ENCODE data around the gene RMDN3.

Gene RMDN3

DNA sequence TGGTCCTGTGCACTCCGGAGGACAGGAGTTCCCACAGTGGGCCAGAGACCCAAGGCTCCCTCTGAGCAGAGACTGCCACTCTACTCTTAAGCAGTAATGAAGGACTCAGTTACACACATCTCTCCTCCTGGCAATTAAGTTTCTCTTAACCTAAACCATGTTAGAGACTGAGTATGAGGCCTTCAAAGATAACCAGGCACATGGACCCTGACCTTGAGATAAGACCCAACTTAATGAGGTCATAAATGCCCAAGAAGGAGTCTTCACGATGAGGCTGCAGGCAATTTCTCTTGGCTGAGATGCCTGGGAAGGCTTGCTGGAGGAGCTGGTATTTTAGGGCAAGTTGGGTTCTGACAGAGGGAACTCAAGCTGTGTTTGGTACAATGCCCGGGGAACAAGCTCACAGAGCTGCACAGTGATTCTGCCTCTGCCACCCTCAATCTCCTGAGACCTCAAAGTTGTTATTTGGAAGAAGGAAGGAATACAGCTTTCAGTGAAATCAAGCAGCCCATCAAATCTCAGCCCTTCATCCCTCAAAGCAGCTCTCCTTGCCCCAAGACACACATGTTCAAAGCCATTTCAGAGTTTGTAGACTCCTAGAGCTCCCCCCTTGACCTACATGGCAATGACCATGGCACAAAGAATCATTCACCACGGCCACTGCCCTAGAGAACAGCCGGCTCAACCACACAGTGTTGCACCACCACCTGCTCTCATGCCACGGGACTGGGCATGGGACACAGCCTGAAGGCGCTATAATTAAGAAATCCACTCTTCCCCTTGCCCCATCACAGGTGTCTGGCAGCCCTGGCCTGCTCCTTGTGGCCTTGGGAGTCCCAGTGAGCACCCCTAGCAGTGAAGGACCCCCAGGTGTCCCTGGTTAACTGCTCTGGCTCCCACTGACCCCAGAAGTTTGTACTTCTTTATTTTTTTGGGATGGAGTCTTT, 7.1 kb downstream of the RMDN3 start:
- peak; percentile 63 to 82 (median 75) for DNase-seq

DNA sequence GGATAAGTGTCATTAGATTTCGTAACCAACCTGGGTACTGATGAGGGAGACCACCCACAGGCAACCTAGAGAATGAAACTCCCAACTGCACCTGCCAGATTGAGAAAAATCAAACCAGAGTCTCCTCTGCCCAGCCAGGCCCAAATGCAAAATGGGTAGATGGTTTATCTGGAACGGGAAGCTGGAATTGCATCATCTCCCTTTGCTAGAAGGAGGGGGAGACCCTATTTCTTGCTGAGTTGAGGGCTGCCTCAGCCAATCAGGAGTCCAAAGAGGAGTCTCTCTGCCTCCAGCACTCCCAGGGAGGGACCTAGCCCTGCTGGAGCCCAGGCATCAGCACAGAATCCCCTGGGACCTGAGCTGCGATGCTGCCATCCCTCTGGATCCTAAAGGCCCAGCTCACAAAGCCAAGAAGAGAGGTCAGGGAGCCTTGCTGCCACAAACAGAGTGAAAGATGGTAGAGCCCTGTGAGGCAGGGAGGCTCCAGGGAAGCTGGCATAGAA, 8.1 kb downstream of the RMDN3 start:
- peak; percentile 48 to 83 (median 78) for DNase-seq

DNA sequence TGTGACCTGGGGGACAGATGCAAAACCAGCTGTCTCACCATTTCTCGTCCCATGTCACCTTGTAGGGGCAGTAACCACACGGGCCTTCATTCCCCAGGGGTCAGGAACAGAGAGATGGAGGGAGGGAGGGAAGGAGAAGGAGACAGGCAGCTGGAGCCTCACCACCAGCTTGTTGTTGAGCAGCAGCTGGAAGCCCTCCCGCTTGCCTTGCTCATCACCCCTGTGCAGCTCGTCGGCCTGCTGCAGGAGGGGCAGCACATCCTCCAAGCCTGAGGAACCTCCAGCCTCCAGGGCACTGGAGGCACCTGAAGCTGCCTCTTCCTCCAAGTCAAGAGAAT, 10.3 kb downstream of the RMDN3 start:
- DNase-seq = no peak

DNA sequence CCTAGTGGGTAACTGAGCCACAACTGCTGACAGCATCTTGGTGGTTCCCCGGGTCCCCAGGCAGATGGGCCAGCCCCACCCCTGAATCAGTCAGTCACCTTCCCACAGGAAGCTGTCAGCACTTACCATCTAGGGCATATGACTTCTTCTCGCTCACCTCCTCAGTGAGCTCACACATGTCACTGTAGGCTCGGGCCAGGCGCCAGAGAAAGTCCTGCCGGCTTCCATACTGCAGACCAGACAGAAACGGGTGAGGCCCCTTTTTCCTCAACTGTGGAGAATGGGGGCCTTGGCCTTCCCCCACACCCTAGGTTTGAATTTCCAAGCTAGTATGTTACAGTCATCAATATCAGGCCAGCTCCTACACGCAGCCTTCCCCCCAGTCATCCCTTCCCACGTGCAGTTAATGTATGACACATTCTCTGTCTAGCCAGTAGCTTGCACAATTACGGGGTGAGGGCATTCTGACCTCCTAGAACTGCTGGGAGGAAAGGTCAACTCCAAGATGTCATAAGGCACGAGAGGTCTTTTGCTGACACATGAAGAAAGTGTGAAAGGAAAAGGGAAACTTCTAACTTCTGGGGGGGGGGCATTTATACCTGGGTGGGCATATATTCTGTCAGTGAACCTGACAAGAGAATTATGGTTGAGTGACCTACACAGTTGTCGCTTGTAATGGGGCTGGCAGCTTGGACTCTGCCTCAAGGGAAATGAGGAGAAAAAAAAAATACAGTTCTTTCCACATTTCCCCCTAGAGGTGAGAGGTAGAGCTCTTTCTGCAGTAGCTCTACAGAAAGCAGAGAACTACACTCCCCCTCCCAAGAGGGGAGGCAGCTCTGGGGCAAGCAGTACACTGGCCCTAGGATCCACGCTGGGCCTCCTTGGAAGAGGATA, 10.9 kb downstream of the RMDN3 start:
- DNase-seq = peak; percentile 90 to 96 (median 92)

DNA sequence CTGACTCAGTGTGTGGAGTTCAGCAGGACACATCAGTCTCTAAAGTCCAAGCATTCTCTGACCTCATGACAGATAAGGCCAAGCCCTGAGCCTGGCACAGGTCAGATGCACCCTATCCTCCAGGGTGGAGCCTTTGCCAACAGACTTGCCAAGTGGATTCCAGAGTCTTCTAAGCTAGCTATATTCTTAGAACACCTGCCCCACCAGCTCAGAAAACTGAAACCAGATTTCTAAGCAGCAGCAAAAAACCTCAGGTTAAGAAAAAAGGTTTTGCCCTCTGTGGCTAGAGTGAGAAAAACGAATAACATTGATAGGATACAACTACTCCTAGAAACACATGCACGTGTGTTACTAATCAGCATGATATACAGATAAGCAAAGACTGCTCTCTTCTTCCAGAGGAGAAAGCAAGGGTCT, 11.6 kb downstream of the RMDN3 start:
- no peak for DNase-seq

DNA sequence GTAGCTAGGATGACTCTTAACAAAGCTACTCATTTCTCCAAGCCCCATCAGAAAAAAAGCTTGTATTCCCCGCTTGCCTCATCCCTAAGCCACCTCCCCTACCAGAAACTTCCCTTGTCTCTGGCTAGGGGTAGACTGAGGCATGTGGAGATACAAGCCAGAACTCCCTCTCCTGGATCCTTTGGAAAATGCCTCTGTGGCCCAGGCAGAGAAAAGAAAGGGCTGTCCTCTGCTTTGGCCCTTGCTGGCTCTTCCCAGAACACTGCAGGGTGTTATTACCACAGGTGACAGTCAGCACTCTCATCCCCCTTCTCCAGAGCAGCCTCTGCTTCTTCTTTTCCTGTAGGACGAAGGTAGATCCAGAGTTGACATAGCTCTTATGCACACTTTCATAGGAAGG, 15.2 kb downstream of the RMDN3 start:
- DNase-seq = no peak

DNA sequence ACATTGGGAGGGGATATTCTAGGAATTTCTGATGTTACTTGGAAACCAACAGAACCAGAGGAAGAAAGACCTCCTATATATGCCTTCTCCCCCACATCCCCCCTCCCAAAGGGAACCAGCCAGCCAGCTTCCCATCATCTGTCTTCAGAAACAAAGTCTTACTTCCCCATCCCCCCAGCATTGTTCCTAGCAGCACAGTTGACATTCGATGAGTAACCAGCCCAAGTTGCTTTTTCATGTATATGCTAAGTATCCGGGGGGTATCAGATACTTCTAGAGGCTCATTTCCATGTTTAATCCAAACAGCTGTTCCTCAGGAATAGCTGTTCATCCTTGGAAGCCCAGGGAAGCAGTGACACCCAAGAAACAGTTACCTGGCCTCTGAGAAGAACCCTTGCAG, 16.0 kb downstream of the RMDN3 start:
- no peak for DNase-seq

DNA sequence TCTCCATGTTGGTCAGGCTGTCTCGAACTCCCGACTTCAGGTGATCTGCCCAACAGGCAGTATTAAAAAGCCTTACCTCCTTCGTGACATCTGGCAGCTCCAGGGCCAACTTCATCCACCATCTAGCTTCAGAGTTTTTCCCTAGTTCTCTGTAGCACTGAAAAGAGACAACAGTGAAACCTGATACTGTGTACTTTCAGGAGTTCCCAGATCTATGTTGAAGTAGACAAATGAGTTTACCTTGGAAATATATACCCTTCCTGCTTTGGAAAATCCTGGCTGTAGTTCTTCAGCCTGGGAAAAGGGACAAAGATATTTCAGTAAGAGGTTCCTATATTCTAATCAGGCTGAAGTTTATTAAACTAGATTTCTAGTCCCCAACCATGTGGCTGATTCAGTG, 18.0 kb downstream of the RMDN3 start:
- DNase-seq = no peak

DNA sequence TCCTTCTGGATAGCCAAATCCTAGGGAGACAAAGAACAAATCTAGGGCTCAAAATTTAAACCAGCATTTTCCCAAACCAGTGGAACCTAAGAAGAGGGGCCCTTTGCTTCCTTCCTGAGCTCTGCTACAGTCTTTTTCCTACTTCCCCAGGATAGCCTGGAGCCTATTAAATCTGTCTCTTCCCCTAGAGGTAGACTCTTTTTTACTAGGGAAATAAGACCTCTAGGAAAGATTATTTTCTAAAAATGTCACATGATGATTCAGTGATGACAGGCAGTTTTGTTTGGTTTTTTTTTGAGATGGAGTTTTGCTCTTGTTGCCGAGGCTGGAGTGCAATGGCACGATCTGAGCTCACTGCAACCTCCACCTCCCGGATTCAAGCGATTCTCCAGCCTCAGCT, 18.5 kb downstream of the RMDN3 start:
- DNase-seq = no peak

DNA sequence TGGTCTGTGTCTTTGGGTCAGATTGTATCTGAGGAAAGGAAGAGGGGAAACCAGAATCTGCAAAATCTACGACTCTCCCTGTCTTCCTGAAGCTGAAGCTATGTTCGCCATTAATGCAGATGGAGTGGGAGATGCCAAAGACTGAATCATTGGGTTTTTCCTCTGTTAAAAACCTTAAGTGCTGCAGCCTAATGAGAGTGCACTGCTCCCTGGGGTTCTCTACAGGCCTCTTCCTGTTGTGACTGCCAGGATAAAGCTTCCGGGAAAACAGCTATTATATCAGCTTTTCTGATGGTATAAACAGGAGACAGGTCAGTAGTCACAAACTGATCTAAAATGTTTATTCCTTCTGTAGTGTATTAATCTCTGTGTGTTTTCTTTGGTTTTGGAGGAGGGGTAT, 24.0 kb downstream of the RMDN3 start:
- DNase-seq = no peak

DNA sequence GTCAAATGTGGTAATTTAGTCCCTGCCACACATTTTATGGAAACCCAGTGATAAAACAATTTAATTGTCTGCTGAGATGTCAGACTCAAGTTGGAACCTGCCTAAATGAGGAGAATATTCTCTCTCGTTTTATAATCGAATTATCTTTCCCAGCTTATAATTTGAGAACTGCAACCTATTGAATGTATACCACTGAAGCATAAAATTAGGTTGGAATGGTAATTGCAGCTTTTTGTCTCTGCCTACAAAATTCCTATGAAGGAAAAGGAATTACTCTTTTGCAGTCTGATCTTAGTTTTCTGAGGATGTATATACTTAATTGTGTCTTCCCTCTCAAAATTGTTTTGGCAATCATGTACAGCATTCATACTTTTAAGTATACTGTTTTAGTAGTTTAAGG, 31.1 kb downstream of the RMDN3 start:
- no peak for DNase-seq

DNA sequence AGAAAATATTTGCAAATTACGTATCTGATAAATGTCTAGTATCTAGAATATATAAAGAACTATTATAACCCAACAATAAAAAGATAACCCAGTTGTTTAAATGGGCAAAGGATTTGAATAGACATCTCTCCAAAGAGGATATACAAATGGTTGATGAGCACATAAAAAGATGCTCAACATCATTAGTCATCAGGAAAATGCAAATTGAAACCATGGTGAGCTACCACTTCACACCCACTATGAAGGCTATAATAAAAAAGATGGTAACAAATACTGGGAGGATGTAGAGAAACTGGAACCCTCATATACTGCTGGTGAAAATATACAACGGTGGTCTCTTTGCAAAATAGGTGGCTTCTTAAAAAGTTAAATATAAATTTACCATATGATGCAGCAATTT, 32.1 kb downstream of the RMDN3 start:
- DNase-seq = peak in 1 of 4 experiments; percentile 15

DNA sequence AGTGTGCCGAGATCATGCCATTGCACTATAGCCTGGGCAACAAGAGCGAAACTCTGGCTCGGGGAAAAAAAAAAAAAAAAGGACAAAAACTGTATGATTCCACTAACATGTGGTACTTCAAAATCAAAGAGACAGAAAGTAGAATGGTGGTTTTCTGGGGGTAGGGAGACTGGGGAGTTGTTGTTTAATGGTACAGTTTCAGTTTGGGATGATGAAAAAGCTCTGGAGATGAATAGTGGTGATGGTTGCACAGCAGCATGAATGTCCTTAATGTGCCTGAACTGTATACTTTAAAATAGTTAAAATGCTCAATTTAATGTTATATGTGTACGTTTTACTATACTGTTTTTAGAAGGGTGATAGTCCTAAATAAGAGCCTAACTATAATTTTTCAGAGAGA, 32.7 kb downstream of the RMDN3 start:
- no peak for DNase-seq

DNA sequence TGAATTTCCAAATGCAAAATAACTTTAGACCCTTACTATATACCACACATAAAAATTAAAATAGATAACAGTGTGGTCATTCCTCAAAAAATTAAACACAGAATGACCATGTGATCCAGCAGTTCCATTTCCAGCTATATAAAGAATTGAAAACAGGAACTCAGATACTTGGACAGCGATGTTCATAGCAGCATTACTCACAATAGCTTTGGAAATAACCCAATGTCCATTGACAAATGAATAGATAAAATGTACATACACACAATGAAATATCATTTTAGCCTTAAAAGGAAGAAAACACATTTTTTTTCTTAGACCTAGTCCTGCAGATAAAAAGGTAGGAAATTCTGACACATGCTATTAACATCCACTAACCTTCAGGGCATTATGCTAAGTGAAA, 33.4 kb downstream of the RMDN3 start:
- peak in 3 of 4 experiments; percentile 32 to 63 (median 56) for DNase-seq

DNA sequence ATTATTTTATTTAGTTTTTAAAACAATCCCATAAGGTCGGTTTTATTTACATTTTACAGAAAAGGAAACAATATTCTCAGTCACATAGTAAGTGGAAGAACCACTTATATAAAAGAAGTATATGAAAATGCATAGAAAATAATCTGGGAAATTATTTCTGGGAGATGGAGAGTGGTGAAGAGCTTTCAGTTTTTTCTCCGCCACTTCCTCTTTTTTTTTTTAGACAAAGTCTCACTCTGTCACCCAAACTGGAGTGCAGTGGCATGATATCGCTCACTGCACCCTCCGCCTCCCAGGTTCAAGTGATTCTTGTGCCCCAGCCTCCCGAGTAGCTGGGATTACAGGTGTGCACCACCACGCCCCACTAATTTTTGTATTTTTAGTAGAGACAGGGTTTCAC, 38.9 kb downstream of the RMDN3 start:
- DNase-seq = peak in 1 of 4 experiments; percentile 22

DNA sequence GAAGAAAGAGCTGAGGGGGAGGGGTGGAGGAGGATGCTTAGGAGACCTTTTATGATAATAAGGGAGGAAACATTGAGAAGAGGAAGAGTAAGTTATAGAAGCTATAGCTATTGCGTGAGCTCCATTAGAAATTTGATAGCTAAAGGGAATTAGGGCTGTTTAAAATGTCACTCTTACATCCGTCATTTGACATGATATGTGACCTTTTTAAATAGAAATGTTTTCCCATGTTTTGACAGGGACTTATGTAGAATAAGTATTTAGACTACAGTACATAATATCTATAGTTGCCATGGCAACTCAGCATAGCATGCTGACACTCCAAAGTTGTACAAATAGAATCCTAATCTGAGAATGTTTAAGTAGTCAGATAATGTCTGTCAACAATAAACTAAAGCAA, 40.9 kb downstream of the RMDN3 start:
- no peak for DNase-seq

DNA sequence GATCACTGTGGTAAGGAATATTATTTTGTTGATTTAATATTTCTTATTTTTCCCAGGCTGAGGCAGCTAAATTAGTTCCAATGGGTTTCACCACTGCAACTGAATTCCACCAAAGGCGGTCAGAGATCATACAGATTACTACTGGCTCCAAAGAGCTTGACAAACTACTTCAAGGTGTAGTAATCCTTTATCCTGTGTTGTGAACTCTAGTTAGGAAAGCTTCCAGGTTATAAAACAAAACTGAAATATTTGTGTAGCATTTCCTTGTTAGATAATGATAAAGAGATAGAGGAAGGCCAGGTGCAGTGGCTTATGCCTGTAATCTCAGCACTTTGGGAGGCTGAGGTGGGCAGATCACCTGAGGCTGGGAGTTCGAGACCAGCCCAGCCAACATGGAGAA, 48.9 kb downstream of the RMDN3 start:
- DNase-seq = no peak

DNA sequence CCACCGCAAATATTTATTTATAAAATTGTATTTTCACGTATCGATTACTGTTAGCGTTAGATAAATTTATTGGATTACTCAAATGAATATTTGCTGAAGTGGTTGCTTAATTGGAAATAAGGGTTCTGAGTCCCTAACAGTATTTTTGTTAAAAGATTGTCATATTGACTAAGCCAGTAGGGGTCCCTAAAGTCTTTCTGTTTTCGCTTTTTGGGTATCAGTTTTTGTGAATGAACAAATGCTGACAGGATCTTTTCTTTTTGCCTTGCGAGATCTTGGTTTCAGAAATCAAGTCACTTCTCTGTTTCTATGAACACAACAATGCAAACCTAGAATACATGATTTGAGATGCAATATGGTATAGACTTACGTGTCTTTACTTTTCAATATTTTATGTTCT, 53.0 kb downstream of the RMDN3 start:
- peak; percentile 18 to 64 (median 44) for DNase-seq

DNA sequence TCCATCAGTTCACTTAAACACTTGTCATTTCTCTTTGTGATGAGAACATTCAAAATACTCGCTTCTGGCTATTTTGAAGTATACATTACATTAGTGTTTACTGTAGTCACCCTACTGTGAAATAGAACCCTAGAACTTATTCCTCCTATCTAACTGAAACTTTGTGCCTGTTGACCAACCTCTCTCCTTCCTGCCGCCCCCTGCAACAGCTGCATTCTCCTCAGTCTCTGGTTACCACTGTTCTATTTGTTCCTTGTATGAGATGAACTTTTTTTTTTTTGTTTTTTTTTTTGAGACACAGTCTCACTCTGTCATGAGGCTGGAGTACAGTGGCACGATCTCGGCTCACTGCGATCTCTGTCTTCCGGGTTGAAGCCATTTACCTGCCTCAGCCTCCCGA, 57.1 kb downstream of the RMDN3 start:
- DNase-seq = no peak

DNA sequence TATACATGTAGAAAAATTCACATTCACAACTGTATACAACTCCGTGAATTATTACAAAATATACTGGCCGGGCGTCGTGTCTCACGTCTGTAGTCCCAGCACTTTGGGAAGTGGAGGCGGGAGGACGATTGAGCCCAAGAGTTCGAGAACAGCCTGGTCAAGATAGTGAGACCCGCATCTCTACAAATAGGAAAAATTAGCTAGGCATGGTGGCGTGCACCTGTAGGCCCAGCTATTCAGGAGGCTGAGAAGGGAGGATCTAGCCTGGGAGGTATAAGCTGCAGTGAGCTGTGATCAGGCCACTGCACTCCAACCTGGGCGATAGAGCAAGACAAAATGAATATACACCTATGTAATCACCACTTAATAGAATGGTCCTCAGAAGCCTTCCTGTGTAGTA, 58.8 kb downstream of the RMDN3 start:
- no peak for DNase-seq

DNA sequence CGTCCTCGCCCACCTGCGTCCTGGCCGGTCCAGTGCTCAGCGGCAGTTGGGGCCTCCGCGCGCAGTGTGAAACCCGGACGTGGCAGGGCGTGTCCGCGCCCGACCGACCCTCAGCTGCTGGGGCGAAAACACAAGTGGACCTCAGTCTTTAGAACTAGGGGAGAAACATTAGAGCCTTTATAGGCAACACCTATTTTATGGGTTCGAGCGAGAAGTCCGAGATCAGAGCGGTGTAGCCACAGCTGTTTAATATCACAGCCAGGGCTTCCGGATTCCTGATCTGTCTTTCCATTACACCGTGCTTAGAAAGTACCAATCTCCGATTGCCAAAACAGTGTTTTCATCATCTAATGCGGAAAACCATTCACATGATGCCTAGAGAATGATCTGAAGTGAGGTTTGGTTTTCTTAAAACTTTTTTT, 59.6 kb downstream of the RMDN3 start:
- DNase-seq = peak; percentile 22 to 52 (median 29)

DNA sequence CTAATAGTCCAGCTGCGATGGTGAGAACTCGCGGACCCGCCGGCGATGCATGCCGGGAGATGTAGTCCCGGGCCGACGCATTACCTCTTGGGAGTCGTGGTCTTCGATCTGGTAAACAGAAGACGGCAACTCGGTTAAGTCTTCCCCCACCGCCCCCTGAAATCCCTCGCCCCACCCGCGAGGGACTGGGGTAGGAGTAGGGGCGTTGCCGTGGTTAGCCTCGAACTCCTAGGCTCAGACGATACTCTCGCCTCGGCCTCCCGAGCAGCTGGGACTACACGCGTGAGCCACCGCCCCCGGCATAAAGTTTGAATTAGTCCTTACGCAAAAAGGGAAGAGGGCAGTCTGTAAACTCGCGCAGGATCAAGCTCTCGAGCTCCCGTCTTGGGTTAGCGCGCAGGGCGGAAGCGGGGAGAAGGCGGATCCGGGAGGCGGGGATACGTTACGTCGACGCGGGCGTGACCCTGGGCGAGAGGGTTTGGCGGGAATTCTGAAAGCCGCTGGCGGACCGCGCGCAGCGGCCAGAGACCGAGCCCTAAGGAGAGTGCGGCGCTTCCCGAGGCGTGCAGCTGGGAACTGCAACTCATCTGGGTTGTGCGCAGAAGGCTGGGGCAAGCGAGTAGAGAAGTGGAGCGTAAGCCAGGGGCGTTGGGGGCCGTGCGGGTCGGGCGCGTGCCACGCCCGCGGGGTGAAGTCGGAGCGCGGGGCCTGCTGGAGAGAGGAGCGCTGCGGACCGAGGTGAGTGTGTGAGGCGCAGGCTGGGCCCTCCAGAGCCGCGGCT, 60.2 kb downstream of the RMDN3 start, which contains the start of gene RAD51:
RAD51 (plus strand) TSS at position 487 of the 781 bp plus-strand sequence. CDS start 3,585 bp downstream, outside the sequence.
- DNase-seq = peak; percentile 98 to 99 (median 99)

All from suppressor macrophage (primary cell).